Erythroblast (primary cell): ENCODE measurements around the gene RAPGEF2.

Source experiments
- GATA1 ChIP-seq: IDR thresholded peaks from 2 replicates; pipeline ENCODE4 v1.6.1; 2011; ENCODE audit warnings: low read depth, mild to moderate bottlenecking, control low read depth, low read length, moderate library complexity
- POLR2A ChIP-seq: IDR thresholded peaks from 2 replicates; pipeline ENCODE4 v1.6.1; 2011; ENCODE audit warnings: mild to moderate bottlenecking, low read length

DNA sequence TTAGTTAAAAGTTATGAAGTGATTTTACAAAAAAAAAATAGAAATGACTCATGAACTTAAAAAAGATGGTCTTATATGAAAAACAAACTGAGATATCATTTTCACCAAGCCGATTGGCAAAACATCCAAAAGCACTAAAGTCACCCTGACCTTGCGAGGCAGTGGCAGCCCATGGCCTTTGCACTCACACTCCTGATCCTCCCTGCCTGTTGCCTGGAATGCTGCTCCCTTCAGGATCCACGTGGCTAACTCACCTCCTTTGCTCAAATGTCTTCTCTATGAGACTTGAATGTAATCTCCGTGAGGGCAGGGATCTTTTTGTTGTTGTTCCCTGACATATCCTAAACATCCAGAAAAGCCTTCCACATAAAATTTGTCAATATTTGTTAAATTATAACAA, 106.4 kb downstream of the RAPGEF2 start:
- TF ChIP-seq GATA1 (no peak), POLR2A (no peak)
